Prostate gland (tissue), 2 donors: ENCODE results near the gene BMP6.

Experiments
- CTCF ChIP-seq, 4 experiments: fragments of 200-600 bp in 2 of 4; fragments of 450-650 bp in 2 of 4; sonication (generic) in 2 of 4; IDR thresholded peaks; 1 replicate in 3 of 4; 2 replicates in 1 of 4; pipeline ENCODE4 v1.5.1; 2016 to 2019; ENCODE audit warnings: antibody characterized with exemption in 4 of 4, mild to moderate bottlenecking in 2 of 4, moderate library complexity in 2 of 4
- POLR2AphosphoS5 ChIP-seq: sonication (generic); formaldehyde crosslinking; IDR thresholded peaks from one replicate; pipeline ENCODE4 v1.6.1; 2017; ENCODE audit warnings: antibody characterized with exemption

- TF ChIP-seq CTCF (IDR thresholded peaks at IDR 0.05) (no peak), POLR2AphosphoS5 (no peak)
Measured at GRCh38 chr6:7911345-7911725, 185.4 kb downstream of the BMP6 start.
